HG03066 (cell line): ENCODE results near the gene TSPOAP1.

Experiments used
- ATAC-seq: cut with Tn5 transposase; IDR thresholded peaks from one replicate; pipeline ENCODE4 v1.9.1; 2021; ENCODE audit warnings: low read depth; ENCODE audit not compliant: unreplicated experiment

Gene TSPOAP1

GRCh38 chr17:58282442-58282841 is 46.2 kb downstream of the TSPOAP1 start:
- ATAC-seq: no peak

- no peak for ATAC-seq
Measured at GRCh38 chr17:58281511-58282011, 47.0 kb downstream of the TSPOAP1 start.

GRCh38 chr17:58280480-58281217 is 47.9 kb downstream of the TSPOAP1 start, which contains the start of gene MPO:
MPO (minus strand) TSS chr17:58280935; CDS start chr17:58280758, 177 bp downstream.
- ATAC-seq: no peak

GRCh38 chr17:58279736-58280479 is 48.7 kb downstream of the TSPOAP1 start:
- ATAC-seq: no peak

GRCh38 chr17:58279016-58279711 is 49.4 kb downstream of the TSPOAP1 start:
- ATAC-seq: no peak

- no peak for ATAC-seq
Measured at GRCh38 chr17:58278661-58279015, 50.0 kb downstream of the TSPOAP1 start.

- no peak for ATAC-seq
Measured at GRCh38 chr17:58277802-58278595, 50.6 kb downstream of the TSPOAP1 start.

- no peak for ATAC-seq
Measured at GRCh38 chr17:58277107-58277801, 51.3 kb downstream of the TSPOAP1 start.

GRCh38 chr17:58276423-58276822 is 52.2 kb downstream of the TSPOAP1 start:
- ATAC-seq: no peak

- no peak for ATAC-seq
Measured at GRCh38 chr17:58275417-58275816, 53.2 kb downstream of the TSPOAP1 start.

GRCh38 chr17:58273453-58274104 is 55.0 kb downstream of the TSPOAP1 start:
- ATAC-seq: no peak

GRCh38 chr17:58272367-58273280 is 56.0 kb downstream of the TSPOAP1 start:
- no peak for ATAC-seq

GRCh38 chr17:58271216-58271931 is 57.2 kb downstream of the TSPOAP1 start:
- no peak for ATAC-seq

GRCh38 chr17:58270476-58271215 is 57.9 kb downstream of the TSPOAP1 start:
- no peak for ATAC-seq

- ATAC-seq: no peak
Measured at GRCh38 chr17:58269557-58270291, 58.9 kb downstream of the TSPOAP1 start.
